Posterior vena cava (tissue), 2 donors: Measurements from ENCODE around the gene ABHD10. TPM values are rescaled to one million over a fixed set of nuclear protein-coding genes. Genes with fewer than 3 reads are reported as not detected.

Experiments
- DNase-seq: peaks from one replicate; pipeline ENCODE4 v3.0.0-alpha.2; 2020; ENCODE audit warnings: low spot score
- intact Hi-C, 2 donors: fragments of 100-400 bp; cut with DNase I; formaldehyde crosslinking; loops; one replicate each; pipeline versions ENCODE4 v1.14.1 to v1.14.2; 2022 to 2023
- total RNA-seq, 2 donors: library from RNA; stranded (reverse); fragmentation: NEBNext Ultra II Directional; extraction: Animal tissue kit (Norgen Biotek cat#: 25700); gene quantifications; one replicate each; pipeline ENCODE4 v1.2.1, GENCODE V29; 2021
- donor health status: DM: yes; HTN: yes; CAD: no.
- donor health status: DM: yes; HTN: yes; CAD: no.

The ABHD10 gene
- total RNA-seq, 2 donors from 2014 or later, result 15.4 to 22.9 TPM

GRCh38 chr3:111989061-111989678, 10.3 kb downstream of the ABHD10 start:
- intact Hi-C loops, result no loop called here
- no peak for DNase-seq

DNA sequence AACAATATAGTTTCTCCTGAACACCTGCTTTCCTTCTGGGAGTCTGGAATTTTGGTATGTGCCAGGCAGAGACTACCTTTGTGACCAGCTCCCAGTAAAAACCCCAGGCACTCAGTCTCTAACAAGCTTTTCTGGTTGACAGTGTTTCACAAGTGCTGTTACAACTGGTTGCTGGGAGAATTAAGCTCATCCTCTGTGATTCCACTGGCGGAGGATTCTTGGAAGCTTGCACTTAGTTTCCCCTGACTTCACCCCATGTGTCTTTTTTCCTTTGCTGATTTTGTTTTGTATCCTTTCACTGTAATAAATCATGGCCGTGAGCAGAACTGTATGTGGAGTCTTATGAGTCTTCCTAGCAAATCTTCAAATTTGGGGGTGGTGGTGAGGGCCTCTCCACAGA, 14.2 kb downstream of the ABHD10 start:
- intact Hi-C loops, result no loop called here
- no peak for DNase-seq

DNA sequence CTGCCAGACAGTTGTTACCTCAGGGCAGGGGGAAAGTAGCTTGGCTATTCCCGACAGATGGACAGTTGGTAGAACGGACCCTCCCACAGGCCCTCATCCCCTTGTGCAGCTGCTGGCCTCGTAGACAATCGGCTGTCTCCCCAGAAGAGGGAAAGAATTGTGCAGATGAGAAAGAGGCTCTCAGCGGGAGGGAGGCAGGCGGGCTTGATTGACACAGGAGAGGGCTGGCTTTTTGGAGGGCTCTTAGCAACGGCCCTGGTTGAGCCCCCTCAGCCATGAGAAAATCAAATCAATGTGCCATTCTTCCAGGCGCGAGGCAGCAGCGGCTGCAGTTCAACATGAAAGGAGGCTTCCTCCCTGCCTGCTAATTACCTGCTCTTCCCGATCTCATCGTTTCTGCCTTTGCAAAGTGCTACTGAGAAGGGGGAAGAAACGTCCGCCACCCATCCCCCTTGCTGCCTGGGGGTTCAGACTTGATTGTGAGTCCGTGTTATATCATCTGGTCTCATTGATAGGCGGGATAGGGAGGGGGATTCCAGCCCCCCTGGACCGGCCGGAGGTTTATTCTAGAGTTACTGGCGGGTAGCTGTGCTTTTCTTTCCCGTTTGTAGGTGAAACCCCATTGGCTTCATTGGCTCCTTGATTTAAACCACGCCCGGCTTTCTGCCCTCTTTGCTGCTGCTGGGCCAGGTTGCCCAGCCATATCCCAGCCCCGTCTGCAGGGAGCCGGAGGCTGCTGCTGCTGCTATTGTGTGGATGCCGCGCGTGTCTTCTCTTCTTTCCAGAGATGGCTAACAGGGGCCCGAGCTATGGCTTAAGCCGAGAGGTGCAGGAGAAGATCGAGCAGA, 20.0 kb downstream of the ABHD10 start, which contains the start of gene TAGLN3:
Gene TAGLN3, plus strand, starts transcription at position 287 of the 848 bp plus-strand sequence. Its CDS starts 501 bp downstream, at position 788.
- no peak for DNase-seq
- intact Hi-C loops, result no loop called here

- DNase-seq, result no peak
- intact Hi-C loops, result no loop called here
Observed at GRCh38 chr3:111999484-112000324, 20.9 kb downstream of the ABHD10 start.

- no peak for DNase-seq
- intact Hi-C loops, result no loop called here
Observed at GRCh38 chr3:112000367-112000771, 21.5 kb downstream of the ABHD10 start.

GRCh38 chr3:112000966-112001365, 22.1 kb downstream of the ABHD10 start:
- intact Hi-C loops, result no loop called here
- DNase-seq, result no peak

DNA sequence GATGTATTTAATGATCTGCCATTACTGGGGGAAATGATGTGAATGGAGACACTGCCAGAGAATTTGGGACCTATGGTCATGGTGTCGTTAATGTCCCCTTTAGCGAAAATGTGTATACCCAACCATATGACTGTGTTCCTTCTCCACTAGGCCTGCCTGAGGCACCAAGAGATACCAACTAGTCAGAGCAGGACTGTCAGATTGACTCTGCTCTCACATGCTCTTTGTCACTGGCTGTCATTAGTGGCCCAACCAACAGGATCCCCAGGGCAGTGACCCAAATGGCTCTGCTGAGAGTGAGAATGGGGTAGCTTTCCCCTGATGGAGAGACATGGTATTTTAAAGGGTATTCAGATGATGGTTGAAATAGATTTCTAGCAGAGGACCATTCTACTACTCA, 22.7 kb downstream of the ABHD10 start:
- intact Hi-C loops, result no loop called here

DNA sequence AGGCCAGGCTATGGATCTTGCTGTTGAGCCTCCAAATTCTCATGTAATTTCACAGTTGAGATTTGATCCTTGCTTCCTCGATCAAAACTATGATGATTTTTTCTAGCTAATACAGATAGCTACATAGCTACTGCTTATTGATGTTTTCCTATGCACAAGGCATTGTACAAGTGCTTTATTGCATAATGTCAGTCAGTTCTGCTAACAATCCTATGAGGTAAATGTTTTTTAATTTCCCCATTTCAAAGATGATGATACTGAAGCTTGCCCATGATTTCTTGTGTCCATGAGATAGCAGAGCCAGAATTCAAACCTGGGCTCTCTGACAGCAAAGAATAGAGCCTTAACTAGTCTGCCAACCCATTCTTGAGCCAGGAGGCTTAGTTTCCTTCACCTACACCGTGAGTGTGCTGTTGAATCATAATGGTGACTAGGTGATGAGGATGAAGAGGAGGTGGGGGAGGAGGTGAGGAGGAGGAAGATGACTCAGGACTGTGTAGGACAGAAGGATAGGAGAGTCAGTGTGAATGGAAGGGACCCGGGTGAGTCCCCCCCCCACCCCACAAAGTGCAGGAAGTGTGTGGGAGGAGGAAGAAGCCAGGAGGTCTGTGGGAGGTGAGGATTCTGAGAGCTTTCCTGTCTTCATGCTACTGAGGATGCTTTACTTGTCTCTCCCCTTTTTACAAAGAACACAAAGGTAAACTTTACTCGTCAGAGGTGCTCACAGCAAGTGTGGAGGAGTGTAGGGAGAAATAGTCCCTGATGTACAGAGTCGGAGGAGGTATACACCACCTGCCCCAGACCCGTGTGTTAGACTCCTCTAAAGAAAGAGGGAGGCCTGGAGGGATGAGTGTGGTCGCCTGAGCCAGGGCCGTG, 23.5 kb downstream of the ABHD10 start:
- intact Hi-C loops, result no loop called here
- no peak for DNase-seq

More for the DNA sequence above, 22.7 kb downstream of the ABHD10 start:
- DNase-seq, result no peak

DNA sequence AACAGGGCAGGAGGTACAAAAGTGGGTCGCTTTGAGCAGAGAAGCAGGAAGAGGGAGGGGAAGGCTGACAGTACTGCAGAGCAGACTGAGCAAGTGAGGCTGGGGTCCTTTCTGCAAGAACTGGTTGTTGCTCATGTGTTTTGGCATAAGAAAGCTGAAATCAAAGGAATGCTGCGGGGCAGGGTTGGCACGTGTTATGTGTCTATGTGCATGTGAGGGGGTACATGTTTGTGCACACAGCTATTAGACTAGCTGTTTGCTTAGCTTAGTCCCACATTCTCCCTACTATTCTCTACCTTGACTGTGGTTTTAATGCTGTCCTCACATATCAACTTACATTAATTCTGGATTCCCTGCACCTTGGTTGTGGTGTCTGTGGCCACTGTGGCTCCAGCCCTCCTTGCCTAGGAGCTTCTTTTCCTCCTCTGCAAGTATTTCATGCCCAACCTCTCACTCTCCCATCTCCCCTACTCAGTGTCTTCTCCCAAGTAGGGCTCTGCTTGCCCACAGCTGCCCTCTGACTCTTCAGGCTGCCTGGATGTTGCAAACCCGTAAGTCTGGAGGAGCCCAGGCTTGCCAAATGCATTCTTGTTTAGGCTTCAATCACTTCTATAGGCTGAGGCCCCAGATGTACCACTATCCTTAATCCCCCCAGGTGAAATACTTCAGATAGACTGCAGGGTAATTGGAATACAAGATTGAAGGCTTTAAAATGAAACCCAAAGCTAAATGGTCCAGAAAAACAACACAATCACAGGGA, 24.7 kb downstream of the ABHD10 start:
- intact Hi-C loops, result no loop called here
- no peak for DNase-seq

DNA sequence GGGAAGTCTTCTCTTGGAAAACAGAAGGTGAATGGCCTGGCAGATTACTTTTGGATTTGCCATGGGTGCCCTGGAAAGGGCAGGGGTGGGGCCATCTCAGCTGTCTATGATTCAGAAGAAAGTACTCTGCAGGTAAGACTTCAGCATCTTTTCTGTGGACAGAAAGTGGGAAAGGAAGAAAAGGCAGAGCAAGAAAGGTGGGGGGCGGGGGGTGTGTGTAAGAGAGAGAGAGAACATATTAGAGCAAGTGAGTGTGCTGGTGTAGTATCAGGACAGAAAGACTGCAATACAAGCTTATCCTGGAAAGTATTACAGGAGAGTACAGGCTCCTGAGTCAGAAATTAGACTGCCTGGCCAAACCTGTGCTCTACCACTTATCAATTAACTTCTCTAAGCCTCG, 25.4 kb downstream of the ABHD10 start:
- DNase-seq, result no peak
- intact Hi-C loops, result no loop called here

DNA sequence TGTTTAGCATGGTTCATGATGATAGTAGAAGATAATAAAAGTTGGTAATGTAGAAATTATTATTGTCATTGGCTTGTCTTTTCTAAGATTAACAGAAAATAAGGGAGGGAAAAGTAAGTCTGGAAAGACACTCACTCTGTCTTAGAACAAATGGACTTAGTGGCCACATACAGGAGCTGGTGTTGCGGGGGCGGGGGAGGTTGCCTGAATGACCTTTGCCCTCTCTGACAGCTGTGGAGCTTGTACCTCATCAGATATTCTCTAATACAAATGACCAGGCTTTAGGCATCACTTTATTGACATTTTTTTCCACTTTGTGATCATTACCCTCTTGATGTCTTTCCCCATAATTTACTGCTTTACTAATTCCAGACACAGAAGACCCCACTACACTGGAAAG, 25.8 kb downstream of the ABHD10 start:
- intact Hi-C loops, result no loop called here
- no peak for DNase-seq

GRCh38 chr3:112005091-112005672, 26.4 kb downstream of the ABHD10 start:
- intact Hi-C loops, result no loop called here
- no peak for DNase-seq

DNA sequence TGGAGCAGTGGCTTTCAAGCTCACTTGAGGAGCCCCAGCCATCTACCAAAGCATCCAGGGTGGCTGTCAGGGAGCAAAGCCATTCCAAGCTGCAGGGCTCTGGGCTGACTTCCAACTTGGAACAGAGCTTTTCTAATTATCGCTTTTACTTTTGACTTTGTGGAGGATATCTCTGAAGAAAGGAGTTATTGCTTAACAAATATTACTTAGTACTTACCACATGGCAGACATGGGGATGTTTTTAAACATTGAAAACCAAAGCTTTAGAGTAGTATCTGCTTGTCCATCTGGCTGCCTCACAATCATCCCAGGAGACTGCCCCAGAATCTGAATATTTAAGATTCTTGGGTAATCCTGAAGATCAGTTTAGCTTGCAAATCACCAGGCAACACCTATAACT, 28.8 kb downstream of the ABHD10 start:
- DNase-seq, result no peak
- intact Hi-C loops, result no loop called here

DNA sequence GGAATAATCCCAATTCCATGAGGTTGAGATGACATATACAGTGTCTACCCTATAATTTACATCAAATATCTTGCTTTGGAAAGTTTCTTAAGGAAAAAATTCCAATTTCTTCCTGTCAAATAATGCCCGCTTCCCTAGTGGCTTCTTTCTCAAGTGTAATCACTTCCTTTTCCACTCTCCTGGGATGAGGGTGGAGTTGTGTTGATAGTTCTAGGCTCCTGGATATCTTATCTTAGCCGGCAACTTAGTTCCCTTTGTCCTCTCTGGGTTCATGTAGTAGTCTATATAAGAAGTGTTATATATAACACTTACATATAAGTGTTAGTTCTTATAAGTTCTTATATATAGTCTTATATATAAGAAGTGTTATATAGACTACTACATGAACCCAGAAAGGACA, 30.8 kb downstream of the ABHD10 start:
- intact Hi-C loops, result no loop called here
- DNase-seq, result no peak

DNA sequence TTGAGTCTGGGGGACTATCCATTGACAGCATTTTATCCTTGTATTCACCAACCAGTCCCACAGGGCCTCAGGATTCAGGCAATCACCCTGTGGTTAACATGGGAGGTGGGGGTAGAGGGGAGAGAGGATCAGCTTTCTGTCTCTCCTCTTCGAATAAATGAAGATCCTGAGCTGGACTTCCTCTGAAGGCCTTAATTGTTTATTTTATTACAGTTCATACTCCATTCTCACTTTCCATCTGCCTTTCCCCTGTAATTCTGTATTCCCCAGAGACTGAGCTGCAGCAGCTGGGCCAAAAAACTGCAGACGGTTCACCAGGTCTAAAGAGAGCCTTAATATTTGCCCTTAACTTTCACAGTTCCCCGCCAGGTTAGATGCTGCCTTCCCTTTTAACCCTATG, 31.8 kb downstream of the ABHD10 start:
- no peak for DNase-seq
- intact Hi-C loops, result no loop called here

DNA sequence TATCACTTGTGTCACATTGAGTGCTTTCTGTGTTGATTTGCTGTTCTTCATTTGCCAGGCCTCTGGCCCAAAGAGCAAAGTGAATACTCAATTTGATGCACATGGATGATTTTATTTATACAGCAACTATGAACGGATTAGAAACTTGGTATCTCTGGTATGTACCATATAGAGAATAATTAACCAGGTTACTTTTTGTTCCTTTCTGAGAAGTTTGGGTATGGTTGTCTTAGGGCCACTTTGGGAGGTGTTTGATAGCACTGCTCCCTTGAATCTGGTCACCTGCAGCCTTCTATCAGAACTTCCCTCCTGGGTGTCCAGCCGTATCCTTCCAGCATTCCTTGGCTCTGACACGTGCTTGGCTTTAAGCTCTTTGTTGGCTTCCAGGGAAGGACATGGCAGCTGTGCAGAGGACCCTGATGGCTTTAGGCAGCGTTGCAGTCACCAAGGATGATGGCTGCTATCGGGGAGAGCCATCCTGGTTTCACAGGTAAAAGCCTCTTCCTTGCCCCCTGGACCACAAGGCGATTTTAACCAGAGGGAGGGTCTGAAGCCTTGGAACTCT, 32.6 kb downstream of the ABHD10 start:
- DNase-seq, result no peak
- intact Hi-C loops, result no loop called here

DNA sequence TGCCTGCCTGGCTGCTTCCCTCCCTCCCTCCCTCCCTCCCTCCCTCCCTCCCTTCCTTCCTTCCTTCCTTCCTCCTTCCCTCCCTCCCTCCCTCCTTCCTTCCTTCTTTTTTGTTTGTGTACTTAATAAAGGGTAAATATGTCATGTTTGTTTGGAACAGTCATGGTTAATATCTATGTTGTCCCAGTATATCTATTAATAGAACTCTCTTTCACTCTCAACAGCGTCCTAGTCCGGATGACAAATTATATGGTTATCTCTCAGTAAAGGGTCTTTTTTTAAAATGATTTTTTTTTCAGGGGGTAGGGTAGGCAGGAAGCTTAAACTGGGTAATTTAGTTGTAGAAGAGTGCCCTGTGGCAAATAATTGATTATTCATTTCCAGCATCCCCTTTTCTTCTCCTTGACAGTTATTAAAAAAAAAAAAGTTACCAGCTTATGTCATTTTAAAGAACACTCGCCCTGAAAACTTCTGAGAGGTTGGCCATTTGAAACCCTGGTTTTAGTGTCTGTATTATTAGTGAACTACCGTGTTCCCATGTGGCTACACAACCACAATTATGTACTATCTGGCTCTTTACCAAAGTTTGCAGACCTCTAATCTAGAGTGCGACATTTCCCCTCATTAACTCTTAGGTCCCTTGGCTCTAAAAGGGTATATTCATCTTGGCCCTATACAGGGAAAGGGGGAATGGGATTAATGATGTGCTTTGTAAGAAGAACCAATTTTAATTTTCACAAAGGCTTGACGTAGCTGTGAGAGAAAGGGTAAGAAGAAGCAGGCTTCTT, 33.6 kb downstream of the ABHD10 start:
- intact Hi-C loops, result loop anchor here in 1 of 2 donors (2.0 kb wide), 1 partner anchor 344 kb away; no protein-coding TSS in a partner anchor

More for the DNA sequence above, 33.6 kb downstream of the ABHD10 start:
- DNase-seq, result no peak
